Measurements from ENCODE around the gene UGP2. TPM values are rescaled to one million over a fixed set of nuclear protein-coding genes. Genes with fewer than 3 reads are reported as not detected.
A peak's percentile ranks its signal among the peaks of the same experiment; 100 is the strongest.

Gene UGP2
- total RNA-seq, 1 donor from 2014 or later: 145 TPM

DNA sequence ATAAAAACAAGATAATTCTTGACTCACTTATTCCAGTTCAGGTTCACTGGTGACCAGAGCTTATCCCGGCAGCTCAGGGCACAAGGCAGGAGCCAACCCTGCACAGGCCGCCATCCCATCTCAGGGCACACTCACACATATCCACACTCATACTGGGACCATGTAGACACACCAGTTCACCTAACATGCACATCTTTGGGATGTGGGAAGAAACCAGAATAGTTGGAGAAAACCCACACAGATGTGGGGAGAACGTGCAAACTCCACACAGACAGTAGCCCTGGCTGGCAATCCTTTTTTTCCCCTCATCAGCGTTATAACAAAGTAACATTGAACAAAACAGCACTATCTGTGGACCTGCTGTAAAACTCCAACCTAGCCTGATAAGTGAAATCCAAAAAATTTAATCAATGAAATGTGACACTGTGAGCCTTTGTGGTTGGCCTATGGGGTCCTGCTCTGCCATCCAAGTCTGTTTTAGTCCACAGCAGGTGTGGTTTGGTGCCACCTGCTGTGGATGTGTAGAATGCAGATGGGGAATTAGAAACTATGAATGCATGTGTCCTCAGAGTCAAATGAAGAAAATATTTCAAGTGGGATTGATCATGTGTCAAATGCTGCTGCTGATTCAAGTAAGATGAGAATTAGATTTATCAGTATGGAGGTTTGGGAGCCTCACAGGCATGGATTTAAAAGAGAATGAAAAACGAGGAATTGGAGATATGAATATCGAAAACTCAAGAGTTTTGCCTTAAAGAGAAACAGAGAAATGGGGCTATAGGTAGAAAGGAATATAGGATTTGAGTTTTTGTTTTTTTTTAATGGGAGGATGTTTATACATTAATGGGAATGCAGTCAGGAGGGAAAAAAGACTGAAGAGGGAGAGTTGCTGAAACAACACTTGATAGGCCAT lies 47.0 kb downstream of the UGP2 start:
- no peak overlapping the region for H3K27ac ChIP-seq
- H3K27me3 ChIP-seq: no peaks in the 10 kb centered on the region
- TF ChIP-seq, protein P1, sequence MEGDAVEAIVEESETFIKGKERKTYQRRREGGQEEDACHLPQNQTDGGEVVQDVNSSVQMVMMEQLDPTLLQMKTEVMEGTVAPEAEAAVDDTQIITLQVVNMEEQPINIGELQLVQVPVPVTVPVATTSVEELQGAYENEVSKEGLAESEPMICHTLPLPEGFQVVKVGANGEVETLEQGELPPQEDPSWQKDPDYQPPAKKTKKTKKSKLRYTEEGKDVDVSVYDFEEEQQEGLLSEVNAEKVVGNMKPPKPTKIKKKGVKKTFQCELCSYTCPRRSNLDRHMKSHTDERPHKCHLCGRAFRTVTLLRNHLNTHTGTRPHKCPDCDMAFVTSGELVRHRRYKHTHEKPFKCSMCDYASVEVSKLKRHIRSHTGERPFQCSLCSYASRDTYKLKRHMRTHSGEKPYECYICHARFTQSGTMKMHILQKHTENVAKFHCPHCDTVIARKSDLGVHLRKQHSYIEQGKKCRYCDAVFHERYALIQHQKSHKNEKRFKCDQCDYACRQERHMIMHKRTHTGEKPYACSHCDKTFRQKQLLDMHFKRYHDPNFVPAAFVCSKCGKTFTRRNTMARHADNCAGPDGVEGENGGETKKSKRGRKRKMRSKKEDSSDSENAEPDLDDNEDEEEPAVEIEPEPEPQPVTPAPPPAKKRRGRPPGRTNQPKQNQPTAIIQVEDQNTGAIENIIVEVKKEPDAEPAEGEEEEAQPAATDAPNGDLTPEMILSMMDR (IDR thresholded peaks at IDR 0.05): peak; percentile 66
- intact Hi-C loops (cut with DNase I): no loop called here
- no peak for DNase-seq
- H3K9me3 ChIP-seq: no peaks in the 10 kb centered on the region
- no peak overlapping the region for H3K4me3 ChIP-seq
- H3K36me3 ChIP-seq: peaks cover 96% of the 10 kb centered on the region
- peak; percentile 85 for ATAC-seq
- H3K4me1 ChIP-seq: no peaks in the 10 kb centered on the region

DNA sequence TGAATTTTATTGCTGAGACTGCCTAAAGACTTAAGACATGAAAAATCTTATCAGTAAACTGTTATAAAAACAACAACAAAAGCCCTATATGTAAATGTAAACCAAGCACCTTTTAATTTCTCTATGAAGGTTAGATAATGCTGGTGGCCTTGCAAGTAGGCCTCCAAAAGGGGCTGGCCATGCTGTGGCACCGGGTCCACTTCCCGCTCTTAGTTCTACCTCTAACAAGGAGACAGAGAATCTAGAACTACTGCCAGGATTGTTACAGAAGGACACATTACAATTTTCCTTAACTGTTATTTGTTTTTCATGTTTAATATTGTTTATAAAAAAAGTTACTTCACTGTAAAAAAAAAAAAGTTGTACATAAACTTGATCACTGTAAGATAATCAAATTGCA lies 49.0 kb downstream of the UGP2 start:
- Histone ChIP-seq H3K27ac (no peak overlapping the region), H3K27me3 (no peaks in the 10 kb centered on the region), H3K4me1 (no peaks in the 10 kb centered on the region), H3K4me3 (no peak overlapping the region), H3K9me3 (no peaks in the 10 kb centered on the region), H3K36me3 (peaks cover 95% of the 10 kb centered on the region)
- intact Hi-C loops (cut with DNase I): no loop called here
- no peak for DNase-seq
- TF ChIP-seq, protein P1 (IDR thresholded peaks at IDR 0.05): no peak
- ATAC-seq: no peak

DNA sequence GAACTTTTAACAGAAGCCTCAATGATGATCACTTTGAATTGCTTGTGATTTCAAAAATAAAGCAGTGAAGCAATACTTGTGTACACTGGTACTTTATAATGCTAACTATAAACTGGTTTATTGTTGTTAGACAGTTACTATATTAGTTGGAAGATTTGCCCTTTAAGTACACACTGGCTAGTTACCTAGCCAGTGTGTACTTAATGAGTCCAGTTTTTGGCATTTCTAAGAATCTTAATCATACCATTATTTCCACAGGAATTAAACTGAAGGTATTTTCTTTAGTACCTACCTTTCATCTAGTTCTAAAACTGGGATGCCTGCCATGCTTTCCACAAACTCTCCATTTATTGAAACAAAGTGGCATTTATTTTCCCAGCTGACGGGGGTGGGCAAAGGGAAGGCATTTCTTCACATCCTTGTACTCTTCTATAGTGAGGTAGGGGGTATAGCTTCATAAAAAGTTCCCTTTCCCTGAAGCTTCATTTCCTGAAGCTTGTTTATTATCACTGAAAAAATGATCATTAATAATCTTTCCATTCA lies 49.9 kb downstream of the UGP2 start:
- no peak overlapping the region for H3K27ac ChIP-seq
- no peaks in the 10 kb centered on the region for H3K4me1 ChIP-seq
- no peaks in the 10 kb centered on the region for H3K9me3 ChIP-seq
- ATAC-seq (no peak), DNase-seq (no peak)
- TF ChIP-seq, protein P1 (IDR thresholded peaks at IDR 0.05): no peak
- intact Hi-C loops (cut with DNase I): no loop called here
- no peak overlapping the region for H3K4me3 ChIP-seq
- peaks cover 95% of the 10 kb centered on the region for H3K36me3 ChIP-seq
- no peaks in the 10 kb centered on the region for H3K27me3 ChIP-seq

DNA sequence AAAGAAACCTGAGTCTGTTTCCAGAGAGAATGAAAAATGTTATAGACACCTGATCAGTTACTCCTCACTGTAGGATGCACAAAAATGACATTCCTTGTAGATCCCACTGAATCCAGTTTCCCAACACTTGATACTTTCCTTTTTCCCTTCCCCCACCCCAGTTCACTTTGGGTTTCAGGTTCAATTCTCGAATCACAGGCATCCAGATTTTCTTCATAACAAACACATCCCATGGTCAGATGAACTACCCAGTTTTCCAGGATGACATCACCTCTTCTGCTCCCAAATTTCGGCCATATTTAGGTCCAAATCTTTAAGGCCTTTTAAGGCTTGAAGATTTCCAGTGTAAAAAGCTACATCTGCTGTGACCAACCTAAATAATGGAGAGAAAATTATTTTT lies 51.5 kb downstream of the UGP2 start:
- no peaks in the 10 kb centered on the region for H3K4me1 ChIP-seq
- no peaks in the 10 kb centered on the region for H3K27me3 ChIP-seq
- TF ChIP-seq, protein P1 (IDR thresholded peaks at IDR 0.05): no peak
- H3K4me3 ChIP-seq: no peak overlapping the region
- intact Hi-C loops (cut with DNase I): no loop called here
- H3K27ac ChIP-seq: no peak overlapping the region
- no peak for ATAC-seq
- DNase-seq: no peak
- H3K36me3 ChIP-seq: peaks cover 94% of the 10 kb centered on the region
- H3K9me3 ChIP-seq: no peaks in the 10 kb centered on the region

DNA sequence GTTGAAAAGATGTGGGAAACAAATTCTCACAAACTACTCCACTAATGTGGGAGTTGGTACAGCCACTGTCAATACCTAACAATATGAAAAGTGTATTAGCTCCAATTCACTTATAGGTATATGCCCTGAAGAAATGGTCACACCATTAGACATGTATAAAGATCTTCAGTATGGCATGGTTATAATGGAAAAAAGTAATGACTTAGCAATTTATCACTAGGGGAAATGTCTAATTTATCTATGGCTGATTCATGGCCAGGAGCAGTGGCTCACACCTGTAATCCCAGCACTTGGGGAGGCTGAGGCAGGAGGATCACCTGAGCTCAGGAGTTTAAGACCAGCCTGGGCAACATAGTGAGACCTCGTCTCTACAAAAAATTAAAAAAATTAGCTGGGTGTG lies 52.5 kb downstream of the UGP2 start:
- DNase-seq: no peak
- TF ChIP-seq, protein P1 (IDR thresholded peaks at IDR 0.05): no peak
- peaks cover 95% of the 10 kb centered on the region for H3K36me3 ChIP-seq
- no peak overlapping the region for H3K4me3 ChIP-seq
- H3K4me1 ChIP-seq: no peaks in the 10 kb centered on the region
- no peaks in the 10 kb centered on the region for H3K9me3 ChIP-seq
- no peak overlapping the region for H3K27ac ChIP-seq
- H3K27me3 ChIP-seq: no peaks in the 10 kb centered on the region
- intact Hi-C loops (cut with DNase I): no loop called here
- ATAC-seq: no peak
